ENCODE measurements around the gene SUPT4H1.
"Not testable (repeated sequence)": the region's sequence is repeated elsewhere in the genome, so short reads cannot be mapped to it uniquely, and the experiment has no call there.

Gene SUPT4H1

DNA sequence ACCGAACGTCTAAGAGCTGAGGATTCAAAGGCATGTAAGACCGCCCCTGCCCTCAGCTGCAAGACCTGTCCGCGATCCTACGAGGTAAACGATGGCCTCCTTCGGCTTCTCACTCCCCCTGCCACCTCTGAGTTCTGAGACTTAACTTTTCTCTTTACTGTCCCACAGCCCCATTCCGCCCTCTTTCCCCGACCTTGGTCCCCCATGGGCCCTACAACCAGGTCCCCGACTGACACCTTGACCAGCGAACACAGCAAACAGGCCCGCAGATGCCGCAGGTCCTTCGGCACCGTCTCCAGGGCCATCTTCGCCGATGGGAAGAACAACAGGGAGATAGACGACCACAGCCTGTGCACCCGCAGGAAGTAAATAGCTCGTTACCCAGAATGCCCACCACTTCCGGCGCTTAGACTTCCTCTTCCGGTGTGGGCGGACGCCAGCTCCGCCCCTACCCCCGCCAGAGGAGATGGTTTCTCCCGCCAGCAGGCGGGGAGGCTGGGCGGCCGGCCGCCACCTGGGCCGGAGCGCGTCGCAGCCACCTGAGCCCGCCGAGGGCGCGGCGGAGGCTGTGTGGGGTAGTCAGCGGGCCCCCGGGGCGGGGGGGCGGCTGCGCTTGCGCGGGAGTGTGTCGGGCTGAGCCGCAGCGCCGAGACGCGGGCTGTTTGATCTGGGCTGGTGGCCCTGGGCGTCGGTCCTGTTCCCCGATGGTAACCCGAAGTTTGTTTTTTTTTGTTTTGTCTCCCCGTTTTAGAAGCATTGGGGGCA lies at the start of gene SUPT4H1:
SUPT4H1 (minus strand) TSS at position 371 of the 765 bp plus-strand sequence; CDS start at position 305, 66 bp downstream.
- peak within 1 kb of the TSS; percentile 97 for H3K9ac ChIP-seq (ENCODE audit: insufficient read length, low read depth)
- peak within 1 kb of the TSS; percentile 99 for H3K4me3 ChIP-seq (ENCODE audit: insufficient read length, low read depth)
- TF ChIP-seq ZNF274 (IDR thresholded peaks at IDR 0.05; ENCODE audit: low read depth, low read length): no peak
- no peak for TF ChIP-seq YY1 (IDR thresholded peaks at IDR 0.05; ENCODE audit: insufficient read depth, insufficient read length)
- TF ChIP-seq SUZ12 (IDR thresholded peaks at IDR 0.05; ENCODE audit: extremely low read depth, insufficient read depth, insufficient read length): no peak
- H3K27me3 ChIP-seq (ENCODE audit: insufficient read depth, insufficient read length): no peaks in the 10 kb centered on the region
- H3K4me1 ChIP-seq (ENCODE audit: insufficient read depth, insufficient read length): no peaks in the 10 kb centered on the region
- H3K9me3 ChIP-seq (ENCODE audit: insufficient read depth, low read length): no peaks in the 10 kb centered on the region
- H3K36me3 ChIP-seq (ENCODE audit: insufficient read depth, insufficient read length, low read length): peaks cover 66% of the 10 kb centered on the region
- DNase-seq (ENCODE audit: low read depth, low spot score): peak; percentile 81

DNA sequence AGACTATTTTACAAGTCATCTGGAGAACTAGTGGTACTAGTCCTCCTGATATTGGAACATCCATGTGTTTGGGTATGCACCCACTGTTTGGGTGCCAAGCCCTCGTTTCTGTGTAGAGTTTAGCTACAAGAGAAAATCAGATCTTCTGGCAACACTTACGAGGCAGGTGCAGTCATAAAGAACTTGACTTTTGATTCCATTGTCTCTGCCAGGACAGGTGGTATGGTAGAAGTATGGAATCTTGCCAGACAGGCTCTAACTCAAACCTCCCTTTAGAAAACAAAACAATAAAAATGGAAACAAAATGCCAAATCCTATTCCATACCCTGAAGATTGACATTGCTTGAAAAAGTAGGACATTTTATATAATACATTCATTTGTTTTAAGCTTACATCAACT lies 49.3 kb upstream of the SUPT4H1 start:
- H3K36me3 ChIP-seq (ENCODE audit: insufficient read depth, insufficient read length, low read length): no peaks in the 10 kb centered on the region
- H3K4me3 ChIP-seq (ENCODE audit: insufficient read length, low read depth): no peak overlapping the region
- no peaks in the 10 kb centered on the region for H3K27me3 ChIP-seq (ENCODE audit: insufficient read depth, insufficient read length)
- no peak overlapping the region for H3K9ac ChIP-seq (ENCODE audit: insufficient read length, low read depth)
- no peaks in the 10 kb centered on the region for H3K9me3 ChIP-seq (ENCODE audit: insufficient read depth, low read length)
- H3K4me1 ChIP-seq (ENCODE audit: insufficient read depth, insufficient read length): no peaks in the 10 kb centered on the region
- no peak for DNase-seq (ENCODE audit: low read depth, low spot score)
- TF ChIP-seq SUZ12 (IDR thresholded peaks at IDR 0.05; ENCODE audit: extremely low read depth, insufficient read depth, insufficient read length) (no peak), YY1 (IDR thresholded peaks at IDR 0.05; ENCODE audit: insufficient read depth, insufficient read length) (no peak), ZNF274 (IDR thresholded peaks at IDR 0.05; ENCODE audit: low read depth, low read length) (no peak)

DNA sequence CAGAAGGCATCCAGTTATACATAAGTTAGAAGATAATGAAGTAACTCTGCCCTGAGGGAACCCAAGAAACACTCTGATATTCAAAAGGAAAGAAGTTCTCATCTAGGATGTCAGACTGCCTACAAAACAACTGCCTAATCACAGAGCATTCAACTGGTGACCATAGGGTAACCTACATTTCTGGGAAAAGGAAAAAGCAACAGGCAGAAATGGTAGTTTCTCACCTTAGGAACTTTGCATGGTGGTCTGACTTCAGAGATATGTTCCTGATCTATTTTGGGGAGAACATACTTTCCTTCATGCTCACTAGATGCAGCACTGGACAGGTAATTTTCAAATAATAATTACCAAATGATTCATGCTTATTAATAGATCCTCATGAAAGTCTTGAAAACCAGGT lies 48.8 kb upstream of the SUPT4H1 start:
- no peak for DNase-seq (ENCODE audit: low read depth, low spot score)
- H3K4me3 ChIP-seq (ENCODE audit: insufficient read length, low read depth): no peak overlapping the region
- H3K27me3 ChIP-seq (ENCODE audit: insufficient read depth, insufficient read length): no peaks in the 10 kb centered on the region
- no peak overlapping the region for H3K9ac ChIP-seq (ENCODE audit: insufficient read length, low read depth)
- no peaks in the 10 kb centered on the region for H3K36me3 ChIP-seq (ENCODE audit: insufficient read depth, insufficient read length, low read length)
- no peak for TF ChIP-seq YY1 (IDR thresholded peaks at IDR 0.05; ENCODE audit: insufficient read depth, insufficient read length)
- TF ChIP-seq SUZ12 (IDR thresholded peaks at IDR 0.05; ENCODE audit: extremely low read depth, insufficient read depth, insufficient read length): no peak
- no peak for TF ChIP-seq ZNF274 (IDR thresholded peaks at IDR 0.05; ENCODE audit: low read depth, low read length)
- no peaks in the 10 kb centered on the region for H3K9me3 ChIP-seq (ENCODE audit: insufficient read depth, low read length)
- no peaks in the 10 kb centered on the region for H3K4me1 ChIP-seq (ENCODE audit: insufficient read depth, insufficient read length)

DNA sequence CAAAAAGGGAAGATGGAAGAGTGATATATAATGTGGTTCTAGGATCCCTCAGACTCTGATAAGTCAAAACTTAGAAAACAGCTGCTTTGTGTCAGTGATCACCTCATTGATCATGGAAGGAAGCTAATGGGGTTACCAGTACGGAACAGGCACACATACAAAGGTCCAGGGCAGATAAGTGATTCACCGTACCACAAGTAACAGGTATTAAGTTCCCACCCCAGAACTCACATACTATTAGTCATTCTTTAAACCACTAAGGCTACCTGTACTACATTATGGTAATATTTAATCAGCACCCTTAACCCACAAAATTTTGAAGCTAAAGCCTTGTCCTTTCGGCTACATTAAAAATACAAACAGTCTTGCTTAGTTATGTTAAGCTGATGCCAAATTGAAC lies 48.0 kb upstream of the SUPT4H1 start:
- TF ChIP-seq YY1 (IDR thresholded peaks at IDR 0.05; ENCODE audit: insufficient read depth, insufficient read length) (no peak), ZNF274 (IDR thresholded peaks at IDR 0.05; ENCODE audit: low read depth, low read length) (no peak), SUZ12 (IDR thresholded peaks at IDR 0.05; ENCODE audit: extremely low read depth, insufficient read depth, insufficient read length) (no peak)
- Histone ChIP-seq H3K36me3 (ENCODE audit: insufficient read depth, insufficient read length, low read length) (no peaks in the 10 kb centered on the region), H3K27me3 (ENCODE audit: insufficient read depth, insufficient read length) (no peaks in the 10 kb centered on the region), H3K4me3 (ENCODE audit: insufficient read length, low read depth) (no peak overlapping the region), H3K9ac (ENCODE audit: insufficient read length, low read depth) (no peak overlapping the region), H3K4me1 (ENCODE audit: insufficient read depth, insufficient read length) (no peaks in the 10 kb centered on the region), H3K9me3 (ENCODE audit: insufficient read depth, low read length) (no peaks in the 10 kb centered on the region)
- DNase-seq (ENCODE audit: low read depth, low spot score): no peak

DNA sequence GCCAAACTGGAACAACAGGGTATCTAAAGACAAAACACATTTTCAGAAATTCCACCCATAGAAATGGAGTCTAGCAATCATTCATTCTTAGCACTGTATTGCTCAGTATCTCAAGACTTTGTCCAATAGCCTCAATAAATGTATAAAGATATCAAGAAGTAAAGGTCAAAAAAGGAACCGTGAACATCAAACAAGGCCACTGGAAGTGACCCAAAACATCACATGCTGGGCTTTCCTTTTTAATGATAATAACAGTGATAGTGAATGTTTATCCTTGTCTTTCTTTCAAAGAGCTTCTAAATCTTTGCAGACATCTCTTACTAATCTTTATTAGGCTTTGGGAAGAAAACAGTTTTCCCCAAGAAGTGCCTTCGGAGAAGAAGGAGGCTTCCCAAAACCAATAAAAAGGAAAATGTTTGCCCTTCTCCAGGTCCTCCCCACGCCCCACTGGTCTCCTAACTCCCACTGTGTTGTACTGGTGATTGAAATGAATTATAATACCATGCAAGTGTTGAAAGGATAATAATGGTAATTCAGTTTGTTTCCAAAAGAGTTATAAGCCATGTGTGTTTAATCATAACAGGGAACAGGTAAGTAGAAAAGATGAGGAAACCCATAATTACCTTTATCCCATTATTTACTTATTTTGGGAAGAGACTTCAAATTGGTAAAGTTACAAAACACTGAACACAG lies 46.7 kb upstream of the SUPT4H1 start:
- Histone ChIP-seq H3K9ac (ENCODE audit: insufficient read length, low read depth) (no peak overlapping the region), H3K4me1 (ENCODE audit: insufficient read depth, insufficient read length) (no peaks in the 10 kb centered on the region), H3K4me3 (ENCODE audit: insufficient read length, low read depth) (no peak overlapping the region), H3K9me3 (ENCODE audit: insufficient read depth, low read length) (no peaks in the 10 kb centered on the region), H3K36me3 (ENCODE audit: insufficient read depth, insufficient read length, low read length) (no peaks in the 10 kb centered on the region), H3K27me3 (ENCODE audit: insufficient read depth, insufficient read length) (no peaks in the 10 kb centered on the region)
- TF ChIP-seq YY1 (IDR thresholded peaks at IDR 0.05; ENCODE audit: insufficient read depth, insufficient read length) (no peak), ZNF274 (IDR thresholded peaks at IDR 0.05; ENCODE audit: low read depth, low read length) (no peak), SUZ12 (IDR thresholded peaks at IDR 0.05; ENCODE audit: extremely low read depth, insufficient read depth, insufficient read length) (no peak)
- DNase-seq (ENCODE audit: low read depth, low spot score): no peak

DNA sequence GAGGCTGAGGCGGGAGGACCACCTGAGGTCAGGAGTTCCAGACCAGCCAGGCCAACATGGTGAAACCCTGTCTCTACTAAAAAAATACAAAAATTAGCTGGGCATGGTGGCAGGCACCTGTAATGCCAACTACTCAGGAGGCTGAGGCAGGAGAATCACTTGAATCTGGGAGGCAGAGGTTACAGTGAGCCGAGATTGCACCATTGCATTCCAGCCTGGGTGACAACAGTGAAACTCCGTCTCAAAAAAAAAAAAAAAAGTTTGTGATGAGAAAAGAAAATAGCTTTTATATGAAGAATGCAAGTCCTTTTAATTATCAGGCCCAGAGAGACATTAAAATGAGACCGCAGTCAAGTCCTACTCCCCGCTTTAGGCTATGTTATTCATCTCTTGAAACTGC lies 45.4 kb upstream of the SUPT4H1 start:
- H3K36me3 ChIP-seq (ENCODE audit: insufficient read depth, insufficient read length, low read length); H3K9me3 ChIP-seq (ENCODE audit: insufficient read depth, low read length); DNase-seq (ENCODE audit: low read depth, low spot score); H3K27me3 ChIP-seq (ENCODE audit: insufficient read depth, insufficient read length); H3K9ac ChIP-seq (ENCODE audit: insufficient read length, low read depth); H3K4me3 ChIP-seq (ENCODE audit: insufficient read length, low read depth); H3K4me1 ChIP-seq (ENCODE audit: insufficient read depth, insufficient read length): not testable (repeated sequence)

DNA sequence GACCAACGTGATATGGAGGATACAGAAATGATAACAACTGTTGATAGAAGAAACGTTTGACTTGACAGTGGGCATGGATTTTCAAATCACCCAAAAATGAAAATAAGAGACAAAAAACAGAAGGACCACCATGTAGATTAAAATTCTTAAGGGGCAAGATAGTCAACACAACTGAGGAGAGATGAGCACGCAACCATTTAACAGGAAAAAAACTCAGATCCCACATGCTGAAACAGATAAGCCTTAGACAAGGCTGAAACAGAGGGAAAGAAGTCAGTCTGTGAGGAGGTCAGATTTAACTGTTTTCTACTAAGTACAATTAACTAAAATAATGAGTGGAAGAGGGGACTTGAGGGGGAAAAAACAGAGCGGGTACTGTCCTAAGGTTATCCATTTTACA lies 44.2 kb upstream of the SUPT4H1 start:
- H3K36me3 ChIP-seq (ENCODE audit: insufficient read depth, insufficient read length, low read length): no peaks in the 10 kb centered on the region
- H3K4me3 ChIP-seq (ENCODE audit: insufficient read length, low read depth): no peak overlapping the region
- no peaks in the 10 kb centered on the region for H3K27me3 ChIP-seq (ENCODE audit: insufficient read depth, insufficient read length)
- DNase-seq (ENCODE audit: low read depth, low spot score): no peak
- no peaks in the 10 kb centered on the region for H3K4me1 ChIP-seq (ENCODE audit: insufficient read depth, insufficient read length)
- TF ChIP-seq SUZ12 (IDR thresholded peaks at IDR 0.05; ENCODE audit: extremely low read depth, insufficient read depth, insufficient read length): no peak
- TF ChIP-seq ZNF274 (IDR thresholded peaks at IDR 0.05; ENCODE audit: low read depth, low read length): no peak
- no peak for TF ChIP-seq YY1 (IDR thresholded peaks at IDR 0.05; ENCODE audit: insufficient read depth, insufficient read length)
- H3K9ac ChIP-seq (ENCODE audit: insufficient read length, low read depth): no peak overlapping the region
- H3K9me3 ChIP-seq (ENCODE audit: insufficient read depth, low read length): no peaks in the 10 kb centered on the region
